ENCODE measurements around the gene USP22.

The USP22 gene

GRCh38 chr17:21012736-21013135 is 30.1 kb downstream of the USP22 start:
- Histone ChIP-seq H3K79me1 (ENCODE audit: low read length) (no peaks in the 10 kb centered on the region), H3K18ac (ENCODE audit: low read length) (no peak overlapping the region), H3K79me2 (ENCODE audit: control insufficient read depth, insufficient read depth, low read length, poor library complexity) (no peaks in the 10 kb centered on the region), H4K12ac (ENCODE audit: low read depth, low read length) (no peak overlapping the region), H3K4me1 (ENCODE audit: control insufficient read depth in 1 of 2, insufficient read depth in 2 of 2, low read length in 2 of 2) (no peaks in the 10 kb centered on the region), H3K9ac (ENCODE audit: low read length) (no peak overlapping the region), H3K4me3 (ENCODE audit: low read depth, low read length) (no peak overlapping the region), H4K8ac (ENCODE audit: low read depth, low read length) (no peak overlapping the region), H3K9me3 (ENCODE audit: insufficient read depth, low read depth, low read length) (peaks cover 5% of the 10 kb centered on the region), H4K91ac (ENCODE audit: low read depth, low read length) (no peak overlapping the region), H3K27ac (ENCODE audit: low read depth, low read length) (no peak overlapping the region), H3K27me3 (ENCODE audit: insufficient read depth, low read length) (no peaks in the 10 kb centered on the region), H2BK120ac (ENCODE audit: insufficient read depth, low read length, poor library complexity) (no peak overlapping the region), H2AFZ (ENCODE audit: insufficient read depth, low read length, poor library complexity) (no peak overlapping the region), H3K23ac (ENCODE audit: low read length) (no peak overlapping the region), H3K4me2 (ENCODE audit: low read length) (no peak overlapping the region), H3K36me3 (ENCODE audit: control insufficient read depth in 1 of 2, insufficient read depth in 2 of 2, low read length in 2 of 2) (peaks cover 82 to 91% of the 10 kb centered on the region in 2 experiments), H2BK12ac (ENCODE audit: low read length) (no peak overlapping the region), H2AK5ac (ENCODE audit: low read length) (no peak overlapping the region), H3K4ac (ENCODE audit: low read depth, low read length) (no peak overlapping the region), H3K14ac (ENCODE audit: low read length) (no peak overlapping the region), H2BK5ac (ENCODE audit: low read depth, low read length, poor library complexity) (no peak overlapping the region)
- no peak for DNase-seq
- no CpG with 5 or more reads among the region's 8 CpGs for WGBS (ENCODE audit: extremely low coverage, insufficient coverage, insufficient read length)

GRCh38 chr17:21010705-21011596 is 31.9 kb downstream of the USP22 start:
- no peak for DNase-seq
- Histone ChIP-seq H4K91ac (ENCODE audit: low read depth, low read length) (no peak overlapping the region), H2BK120ac (ENCODE audit: insufficient read depth, low read length, poor library complexity) (no peak overlapping the region), H2AFZ (ENCODE audit: insufficient read depth, low read length, poor library complexity) (no peak overlapping the region), H3K36me3 (ENCODE audit: control insufficient read depth in 1 of 2, insufficient read depth in 2 of 2, low read length in 2 of 2) (peaks cover 75 to 88% of the 10 kb centered on the region in 2 experiments), H3K14ac (ENCODE audit: low read length) (no peak overlapping the region), H2BK12ac (ENCODE audit: low read length) (no peak overlapping the region), H4K8ac (ENCODE audit: low read depth, low read length) (no peak overlapping the region), H3K4ac (ENCODE audit: low read depth, low read length) (no peak overlapping the region), H3K18ac (ENCODE audit: low read length) (no peak overlapping the region), H2AK5ac (ENCODE audit: low read length) (no peak overlapping the region), H3K4me1 (ENCODE audit: control insufficient read depth in 1 of 2, insufficient read depth in 2 of 2, low read length in 2 of 2) (no peaks in the 10 kb centered on the region), H3K79me2 (ENCODE audit: control insufficient read depth, insufficient read depth, low read length, poor library complexity) (no peaks in the 10 kb centered on the region), H3K4me3 (ENCODE audit: low read depth, low read length) (no peak overlapping the region), H3K79me1 (ENCODE audit: low read length) (no peaks in the 10 kb centered on the region), H3K9ac (ENCODE audit: low read length) (no peak overlapping the region), H3K27me3 (ENCODE audit: insufficient read depth, low read length) (no peaks in the 10 kb centered on the region), H3K4me2 (ENCODE audit: low read length) (no peak overlapping the region), H3K27ac (ENCODE audit: low read depth, low read length) (no peak overlapping the region), H3K9me3 (ENCODE audit: insufficient read depth, low read depth, low read length) (peaks cover 2% of the 10 kb centered on the region), H4K12ac (ENCODE audit: low read depth, low read length) (no peak overlapping the region), H3K23ac (ENCODE audit: low read length) (no peak overlapping the region), H2BK5ac (ENCODE audit: low read depth, low read length, poor library complexity) (no peak overlapping the region)
- WGBS (ENCODE audit: extremely low coverage, insufficient coverage, insufficient read length), result no CpG with 5 or more reads among the region's 27 CpGs

DNA sequence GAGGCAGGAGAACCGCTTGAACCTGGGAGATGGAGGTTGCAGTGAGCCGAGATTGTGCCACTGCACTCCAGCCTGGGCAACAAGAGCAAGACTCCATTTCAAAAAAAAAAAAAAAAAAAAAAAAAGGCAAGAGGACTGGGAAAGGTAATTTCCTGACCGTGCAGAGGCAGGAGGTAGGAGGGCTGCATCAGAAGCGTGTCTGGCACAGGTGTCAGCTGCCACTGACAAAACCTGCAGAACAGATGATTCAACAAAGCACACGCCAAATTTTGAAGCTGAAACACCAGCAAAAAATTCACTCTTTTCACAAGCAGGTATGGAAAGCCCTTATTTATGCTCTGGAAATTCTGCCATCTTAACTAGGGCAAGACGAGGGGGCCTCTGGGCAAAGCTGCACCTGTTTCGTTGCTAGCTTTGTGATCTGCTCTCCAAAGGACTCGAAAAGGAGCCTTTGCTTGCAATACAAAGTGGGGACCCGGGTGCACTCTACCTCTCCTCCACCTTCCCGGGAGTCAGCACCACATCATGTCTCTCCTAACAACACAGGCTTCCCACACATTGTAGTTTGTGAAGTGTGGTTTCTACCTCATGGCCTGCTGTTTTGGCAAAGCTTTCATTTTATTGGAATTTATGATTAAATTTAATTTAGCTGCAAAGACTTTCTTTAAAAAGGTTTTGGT is 33.7 kb downstream of the USP22 start:
- Histone ChIP-seq H3K4ac (ENCODE audit: low read depth, low read length) (no peak overlapping the region), H3K79me2 (ENCODE audit: control insufficient read depth, insufficient read depth, low read length, poor library complexity) (no peaks in the 10 kb centered on the region), H2BK120ac (ENCODE audit: insufficient read depth, low read length, poor library complexity) (no peak overlapping the region), H2BK5ac (ENCODE audit: low read depth, low read length, poor library complexity) (no peak overlapping the region), H3K4me1 (ENCODE audit: control insufficient read depth in 1 of 2, insufficient read depth in 2 of 2, low read length in 2 of 2) (no peaks in the 10 kb centered on the region), H3K27me3 (ENCODE audit: insufficient read depth, low read length) (no peaks in the 10 kb centered on the region), H3K27ac (ENCODE audit: low read depth, low read length) (no peak overlapping the region), H4K12ac (ENCODE audit: low read depth, low read length) (no peak overlapping the region), H3K9ac (ENCODE audit: low read length) (no peak overlapping the region), H3K14ac (ENCODE audit: low read length) (no peak overlapping the region), H2AFZ (ENCODE audit: insufficient read depth, low read length, poor library complexity) (no peak overlapping the region), H3K9me3 (ENCODE audit: insufficient read depth, low read depth, low read length) (peaks cover under 1% of the 10 kb centered on the region), H3K4me3 (ENCODE audit: low read depth, low read length) (no peak overlapping the region), H3K79me1 (ENCODE audit: low read length) (no peaks in the 10 kb centered on the region), H3K23ac (ENCODE audit: low read length) (no peak overlapping the region), H2BK12ac (ENCODE audit: low read length) (no peak overlapping the region), H2AK5ac (ENCODE audit: low read length) (no peak overlapping the region), H4K91ac (ENCODE audit: low read depth, low read length) (no peak overlapping the region), H3K4me2 (ENCODE audit: low read length) (no peak overlapping the region), H3K36me3 (ENCODE audit: control insufficient read depth in 1 of 2, insufficient read depth in 2 of 2, low read length in 2 of 2) (peaks cover 79 to 90% of the 10 kb centered on the region in 2 experiments), H3K18ac (ENCODE audit: low read length) (no peak overlapping the region), H4K8ac (ENCODE audit: low read depth, low read length) (no peak overlapping the region)
- WGBS (ENCODE audit: extremely low coverage, insufficient coverage, insufficient read length), result no CpG with 5 or more reads among the region's 10 CpGs
- no peak for DNase-seq

DNA sequence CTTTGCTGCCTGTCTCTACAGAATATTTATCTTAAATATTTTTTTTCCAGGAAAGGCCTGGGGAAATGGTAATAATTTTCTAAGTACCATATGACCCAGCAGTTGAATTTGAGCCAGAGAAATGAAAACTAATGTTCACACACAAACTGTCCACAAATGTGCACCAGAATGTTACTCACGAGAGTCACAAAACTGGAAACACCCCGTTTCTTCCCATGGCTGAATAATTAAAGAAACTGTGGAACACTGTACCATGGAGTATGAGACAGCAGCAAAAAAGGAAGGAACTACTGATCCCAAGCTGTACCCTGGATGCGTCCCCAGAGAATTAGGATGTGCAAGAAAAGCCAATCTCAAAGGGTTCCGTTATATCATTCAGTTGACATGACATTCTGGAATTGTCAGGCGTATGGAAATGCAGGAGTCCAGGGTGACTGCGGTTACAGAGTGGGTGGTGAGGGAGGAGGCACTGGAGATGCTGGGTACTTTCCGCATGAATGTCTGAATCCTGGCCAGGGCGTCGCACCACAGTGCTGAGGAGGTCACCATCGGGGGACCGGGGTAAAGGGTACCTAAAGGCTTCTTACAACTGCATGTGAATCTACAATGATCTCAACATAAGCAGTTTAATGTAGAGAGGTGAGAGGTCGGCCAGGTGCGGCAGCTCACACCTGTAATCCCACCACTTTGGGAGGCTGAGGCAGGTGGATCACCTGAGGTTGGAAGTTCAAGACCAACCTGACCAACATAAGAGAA is 34.5 kb downstream of the USP22 start:
- Histone ChIP-seq H2BK12ac (ENCODE audit: low read length) (no peak overlapping the region), H3K4me3 (ENCODE audit: low read depth, low read length) (no peak overlapping the region), H3K14ac (ENCODE audit: low read length) (no peak overlapping the region), H3K23ac (ENCODE audit: low read length) (no peak overlapping the region), H3K27ac (ENCODE audit: low read depth, low read length) (no peak overlapping the region), H2AFZ (ENCODE audit: insufficient read depth, low read length, poor library complexity) (no peak overlapping the region), H3K79me1 (ENCODE audit: low read length) (no peaks in the 10 kb centered on the region), H2BK5ac (ENCODE audit: low read depth, low read length, poor library complexity) (no peak overlapping the region), H4K12ac (ENCODE audit: low read depth, low read length) (no peak overlapping the region), H4K91ac (ENCODE audit: low read depth, low read length) (no peak overlapping the region), H4K8ac (ENCODE audit: low read depth, low read length) (no peak overlapping the region), H3K9ac (ENCODE audit: low read length) (no peak overlapping the region), H3K27me3 (ENCODE audit: insufficient read depth, low read length) (no peaks in the 10 kb centered on the region), H3K18ac (ENCODE audit: low read length) (no peak overlapping the region), H3K4ac (ENCODE audit: low read depth, low read length) (no peak overlapping the region), H3K9me3 (ENCODE audit: insufficient read depth, low read depth, low read length) (peaks cover 3% of the 10 kb centered on the region), H3K4me2 (ENCODE audit: low read length) (no peak overlapping the region), H3K4me1 (ENCODE audit: control insufficient read depth in 1 of 2, insufficient read depth in 2 of 2, low read length in 2 of 2) (no peaks in the 10 kb centered on the region), H2BK120ac (ENCODE audit: insufficient read depth, low read length, poor library complexity) (no peak overlapping the region), H3K79me2 (ENCODE audit: control insufficient read depth, insufficient read depth, low read length, poor library complexity) (no peaks in the 10 kb centered on the region), H3K36me3 (ENCODE audit: control insufficient read depth in 1 of 2, insufficient read depth in 2 of 2, low read length in 2 of 2) (peaks cover 85 to 92% of the 10 kb centered on the region in 2 experiments), H2AK5ac (ENCODE audit: low read length) (no peak overlapping the region)
- no CpG with 5 or more reads among the region's 13 CpGs for WGBS (ENCODE audit: extremely low coverage, insufficient coverage, insufficient read length)
- no peak for DNase-seq
